Spleen (tissue), 7 donors: ENCODE results near the gene C10orf62.

Source experiments
- CTCF ChIP-seq, 11 experiments: fragments of 200-600 bp in 7 of 11; fragments of 450-650 bp in 4 of 11; sonication (generic) in 4 of 11; IDR thresholded peaks in 8 of 11; conservative IDR thresholded peaks in 3 of 11; 1 replicate in 7 of 11; 2 replicates in 4 of 11; pipeline versions ENCODE4 v1.4.0 to v1.8.0; 2016 to 2021; ENCODE audit warnings: antibody characterized with exemption in 11 of 11, inconsistent platforms in 4 of 11, mild to moderate bottlenecking in 1 of 11
- POLR2A ChIP-seq, 3 donors: fragments of 450-650 bp; IDR thresholded peaks; one replicate each; pipeline ENCODE4 v1.5.1; 2017; ENCODE audit warnings: antibody characterized with exemption in 3 of 3, mild to moderate bottlenecking in 1 of 3
- POLR2AphosphoS5 ChIP-seq, 3 donors: sonication (generic); formaldehyde crosslinking; IDR thresholded peaks; one replicate each; pipeline ENCODE4 v1.5.1; 2017; ENCODE audit warnings: antibody characterized with exemption in 3 of 3
- donor health status: DM: no; HTN: no; CAD: no; lungs with moderate emphysema.
- donor health status: DM: no; HTN: no; CAD: no.
- donor health status: DM: no; HTN: no; CAD: no.

- TF ChIP-seq CTCF (IDR thresholded peaks at IDR 0.05 in 8 of 11, conservative IDR thresholded peaks at IDR 0.05 in 3 of 11) = no peak
- TF ChIP-seq POLR2A (IDR thresholded peaks at IDR 0.05) = no peak
- no peak for TF ChIP-seq POLR2AphosphoS5 (IDR thresholded peaks at IDR 0.05)
These were observed 29.2 kb downstream of the C10orf62 start for GRCh38 chr10:97618733-97619132.
